GM18870 (cell line): ENCODE data around the gene GLOD5.
"Not testable (repeated sequence)": the region's sequence is repeated elsewhere in the genome, so short reads cannot be mapped to it uniquely, and the experiment has no call there.

Source experiments
- ATAC-seq: cut with Tn5 transposase; IDR thresholded peaks from one replicate; pipeline ENCODE4 v1.9.1; 2021; ENCODE audit warnings: moderate library complexity; ENCODE audit not compliant: unreplicated experiment

GLOD5 gene

GRCh38 chrX:48792219-48792618, 30.7 kb downstream of the GLOD5 start:
- ATAC-seq, result no peak

GRCh38 chrX:48793935-48794334, 32.4 kb downstream of the GLOD5 start:
- no peak for ATAC-seq

- ATAC-seq, result no peak
These were observed 32.9 kb downstream of the GLOD5 start for GRCh38 chrX:48794340-48794910.

GRCh38 chrX:48794911-48795515, 33.5 kb downstream of the GLOD5 start:
- ATAC-seq, result no peak

- ATAC-seq, result no peak
These were observed 36.8 kb downstream of the GLOD5 start for GRCh38 chrX:48798318-48798717.

- ATAC-seq, result no peak
These were observed 39.2 kb downstream of the GLOD5 start for GRCh38 chrX:48800574-48801279.

- ATAC-seq, result peak; percentile 91
These were observed 39.9 kb downstream of the GLOD5 start, which contains the start of gene HDAC6 for GRCh38 chrX:48801280-48802088. HDAC6 (plus strand) TSS chrX:48802067; CDS start chrX:48802693, 626 bp downstream.

DNA sequence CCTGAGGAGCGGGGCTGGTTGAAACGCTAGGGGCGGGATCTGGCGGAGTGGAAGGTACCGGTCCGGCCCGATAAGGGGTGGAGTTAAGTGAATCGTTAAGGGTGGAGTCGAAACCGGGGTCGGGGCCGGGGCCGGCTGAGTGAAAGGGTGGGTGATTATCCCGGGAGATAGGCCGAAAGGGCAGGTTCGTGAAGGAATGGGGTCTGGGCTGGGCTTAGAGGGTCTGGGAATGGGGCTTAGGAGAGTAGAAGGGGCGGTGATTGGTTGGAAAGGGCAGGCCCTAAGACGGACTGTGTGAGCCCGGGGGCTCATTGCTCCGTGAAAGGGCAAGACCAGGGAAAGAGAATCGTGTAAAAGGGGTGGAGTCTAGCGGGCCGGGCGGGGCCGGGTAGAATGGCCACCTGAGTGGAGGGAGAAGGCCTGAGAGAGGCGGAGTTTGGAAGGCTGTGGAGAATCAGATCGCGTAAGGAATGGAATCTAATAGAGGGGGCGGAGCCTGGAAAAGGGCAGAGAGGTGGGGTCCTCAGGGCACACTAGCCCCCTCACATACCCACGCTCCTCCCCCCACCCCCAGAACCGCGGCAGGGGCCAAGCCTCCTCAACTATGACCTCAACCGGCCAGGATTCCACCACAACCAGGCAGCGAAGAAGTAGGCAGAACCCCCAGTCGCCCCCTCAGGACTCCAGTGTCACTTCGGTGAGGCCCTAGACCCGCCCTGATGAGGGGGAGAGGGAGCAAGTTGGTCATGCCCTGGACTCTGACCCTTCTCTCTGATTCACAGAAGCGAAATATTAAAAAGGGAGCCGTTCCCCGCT, 40.8 kb downstream of the GLOD5 start:
- ATAC-seq, result peak; percentile 32

DNA sequence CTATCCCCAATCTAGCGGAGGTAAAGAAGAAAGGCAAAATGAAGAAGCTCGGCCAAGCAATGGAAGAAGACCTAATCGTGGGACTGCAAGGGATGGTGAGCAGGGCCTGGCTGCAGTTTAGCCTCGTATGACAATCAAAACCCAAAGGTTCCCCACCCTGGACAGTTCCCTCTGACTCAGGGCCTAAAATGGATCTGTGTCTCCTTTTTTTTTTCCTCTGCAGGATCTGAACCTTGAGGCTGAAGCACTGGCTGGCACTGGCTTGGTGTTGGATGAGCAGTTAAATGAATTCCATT, 41.3 kb downstream of the GLOD5 start:
- ATAC-seq, result no peak

GRCh38 chrX:48806081-48806480, 44.5 kb downstream of the GLOD5 start:
- no peak for ATAC-seq

GRCh38 chrX:48813644-48814043, 52.1 kb downstream of the GLOD5 start:
- ATAC-seq, result no peak

- ATAC-seq, result no peak
These were observed 53.2 kb downstream of the GLOD5 start for GRCh38 chrX:48814722-48815121.

- no peak for ATAC-seq
These were observed 53.7 kb downstream of the GLOD5 start for GRCh38 chrX:48815266-48815665.

- no peak for ATAC-seq
These were observed 54.7 kb downstream of the GLOD5 start for GRCh38 chrX:48816014-48816810.

GRCh38 chrX:48818098-48818497, 56.6 kb downstream of the GLOD5 start:
- no peak for ATAC-seq

DNA sequence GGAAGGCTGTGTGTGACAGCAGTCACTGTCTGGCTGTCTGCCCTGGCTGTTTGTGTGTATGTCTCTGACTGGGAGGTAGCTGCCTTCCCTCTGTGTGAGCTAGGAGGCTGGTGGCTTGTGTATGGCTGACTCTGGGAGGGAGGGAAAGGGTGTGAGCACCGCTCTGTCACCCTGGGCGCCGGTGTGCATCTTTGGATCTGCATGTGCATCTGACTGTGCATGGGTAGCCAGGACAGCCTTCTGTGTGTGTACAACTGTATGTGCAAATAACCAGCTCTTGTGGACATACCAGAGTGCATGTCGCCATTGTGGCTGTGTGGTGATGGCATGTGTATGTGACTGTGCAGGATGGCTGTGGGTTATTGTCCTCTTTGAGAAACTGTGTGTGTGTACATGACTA, 57.3 kb downstream of the GLOD5 start:
- ATAC-seq, result no peak

DNA sequence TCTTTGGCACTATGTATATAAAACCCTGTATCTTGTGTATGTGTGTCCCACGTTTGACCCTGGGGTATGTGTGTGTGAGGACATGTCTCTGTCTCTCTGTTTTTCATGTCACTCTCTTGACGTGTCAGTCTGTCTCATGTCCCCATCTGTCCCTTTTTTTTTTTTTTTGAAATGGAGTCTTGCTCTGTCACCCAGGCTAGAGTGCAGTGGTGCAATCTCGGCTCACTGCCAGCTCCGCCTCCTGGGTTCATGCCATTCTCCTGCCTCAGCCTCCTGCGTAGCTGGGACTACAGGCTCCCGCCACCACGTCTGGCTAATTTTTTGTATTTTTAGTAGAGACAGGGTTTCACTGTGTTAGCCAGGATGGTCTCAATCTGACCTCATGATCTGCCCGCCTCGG, 57.8 kb downstream of the GLOD5 start:
- not testable (repeated sequence) for ATAC-seq

DNA sequence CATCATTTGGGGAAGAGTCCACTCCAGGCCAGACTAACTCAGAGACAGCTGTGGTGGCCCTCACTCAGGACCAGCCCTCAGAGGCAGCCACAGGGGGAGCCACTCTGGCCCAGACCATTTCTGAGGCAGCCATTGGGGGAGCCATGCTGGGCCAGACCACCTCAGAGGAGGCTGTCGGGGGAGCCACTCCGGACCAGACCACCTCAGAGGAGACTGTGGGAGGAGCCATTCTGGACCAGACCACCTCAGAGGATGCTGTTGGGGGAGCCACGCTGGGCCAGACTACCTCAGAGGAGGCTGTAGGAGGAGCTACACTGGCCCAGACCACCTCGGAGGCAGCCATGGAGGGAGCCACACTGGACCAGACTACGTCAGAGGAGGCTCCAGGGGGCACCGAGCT, 61.5 kb downstream of the GLOD5 start:
- ATAC-seq, result no peak
